ACC112 (cell line): ENCODE data around the gene SLC26A1.
"Not testable (repeated sequence)": the region's sequence is repeated elsewhere in the genome, so short reads cannot be mapped to it uniquely, and the experiment has no call there.

ENCODE experiments used
- H2AFZ ChIP-seq: fragments of 200-600 bp; sonication (generic); one replicate; pipeline ENCODE4 v1.6.0; 2017; ENCODE audit warnings: antibody characterized with exemption, low read length; ENCODE audit not compliant: unreplicated experiment
- H3K27ac ChIP-seq: fragments of 200-600 bp; sonication (generic); 2 replicates; pipeline ENCODE4 v1.5.1; 2014; ENCODE audit warnings: low read depth, mild to moderate bottlenecking, antibody characterized with exemption, low read length, moderate library complexity
- H3K27me3 ChIP-seq: fragments of 200-600 bp; sonication (generic); 2 replicates; pipeline ENCODE4 v1.6.1; 2014; ENCODE audit warnings: mild to moderate bottlenecking, antibody characterized with exemption, low read length, moderate library complexity, mixed read lengths; ENCODE audit not compliant: insufficient read depth
- H3K36me3 ChIP-seq: fragments of 200-600 bp; sonication (generic); 2 replicates; pipeline ENCODE4 v1.6.1; 2016; ENCODE audit warnings: mild to moderate bottlenecking, antibody characterized with exemption, low read length, moderate library complexity, mixed read lengths; ENCODE audit not compliant: insufficient read depth
- H3K4me1 ChIP-seq: fragments of 200-600 bp; sonication (generic); one replicate; pipeline ENCODE4 v1.6.1; 2016; ENCODE audit warnings: low read length, mixed read lengths; ENCODE audit not compliant: insufficient read depth, unreplicated experiment, control insufficient read depth
- H3K4me3 ChIP-seq: fragments of 200-600 bp; sonication (generic); 2 replicates; pipeline ENCODE4 v1.5.1; 2014; ENCODE audit warnings: mild to moderate bottlenecking, low read depth, low read length
- H3K79me2 ChIP-seq: fragments of 200-600 bp; sonication (generic); one replicate; pipeline ENCODE4 v1.6.0; 2016; ENCODE audit warnings: low read length; ENCODE audit not compliant: control insufficient read depth, unreplicated experiment, insufficient read depth

Gene SLC26A1

DNA sequence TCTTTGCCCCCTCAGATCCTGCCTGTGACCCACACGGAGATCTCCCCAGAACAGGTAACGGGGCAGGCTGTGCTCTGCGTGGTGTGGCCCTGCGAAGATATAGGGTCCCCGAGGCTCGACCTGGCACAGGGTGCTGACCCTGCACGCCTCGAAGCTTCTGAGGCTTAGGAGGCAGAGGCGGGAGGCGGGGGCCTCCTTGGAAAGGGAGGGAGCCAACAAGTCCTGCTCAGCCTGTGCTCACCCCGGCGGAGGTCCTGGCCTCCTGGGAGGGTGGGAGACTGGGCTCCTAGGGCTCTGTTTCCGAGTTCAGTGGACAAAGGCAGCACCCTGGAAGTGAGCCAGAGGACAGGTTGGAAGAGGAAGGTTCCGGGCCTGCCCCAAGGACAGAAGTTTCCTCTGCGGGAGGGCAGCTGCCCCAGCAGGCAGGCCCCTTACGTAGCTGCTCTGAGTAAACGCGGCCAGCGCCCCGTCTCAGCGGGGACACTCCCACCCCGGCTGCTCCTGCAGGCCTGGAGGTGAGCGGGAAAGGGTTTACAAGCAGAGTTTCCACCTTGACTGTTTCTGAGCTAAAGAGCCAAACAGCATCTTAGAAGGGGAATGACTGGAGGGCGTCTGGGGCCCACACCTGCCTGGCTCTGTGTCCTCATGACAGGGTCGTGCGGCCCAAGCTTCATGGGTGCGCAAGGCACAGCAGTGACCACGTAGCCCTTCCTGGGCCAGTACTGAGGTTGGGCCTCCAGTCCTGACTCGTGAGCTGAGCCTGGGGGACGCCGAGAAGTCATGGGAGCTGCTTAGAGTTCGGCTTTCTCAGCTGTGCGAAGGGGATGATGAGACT lies 44.9 kb downstream of the SLC26A1 start:
- Histone ChIP-seq H3K79me2 (no peaks in the 10 kb centered on the region), H3K27me3 (no peaks in the 10 kb centered on the region), H3K36me3 (no peaks in the 10 kb centered on the region), H3K27ac (no peak overlapping the region), H2AFZ (no peak overlapping the region), H3K4me1 (no peaks in the 10 kb centered on the region), H3K4me3 (no peak overlapping the region)

DNA sequence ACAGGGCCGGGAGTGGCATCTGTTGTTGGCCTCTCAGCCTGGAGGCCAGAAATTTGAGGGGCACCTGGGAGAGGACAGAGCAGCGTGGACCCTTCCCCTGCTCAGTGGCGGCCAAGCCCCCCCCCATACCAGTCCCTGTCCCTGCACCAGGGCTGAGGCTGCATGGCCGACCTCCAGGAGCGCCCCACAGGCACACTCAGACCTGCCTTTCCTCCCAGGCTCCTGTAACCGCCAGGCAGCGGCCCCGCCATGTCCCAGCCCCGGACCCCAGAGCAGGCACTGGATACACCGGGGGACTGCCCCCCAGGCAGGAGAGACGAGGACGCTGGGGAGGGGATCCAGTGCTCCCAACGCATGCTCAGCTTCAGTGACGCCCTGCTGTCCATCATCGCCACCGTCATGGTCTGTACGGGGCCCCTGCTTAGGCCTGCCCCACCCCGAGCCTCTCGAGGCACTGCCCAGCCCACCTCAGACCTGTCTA lies 45.7 kb downstream of the SLC26A1 start:
- Histone ChIP-seq H3K27me3 (no peaks in the 10 kb centered on the region), H3K4me3 (no peak overlapping the region), H3K79me2 (no peaks in the 10 kb centered on the region), H3K27ac (no peak overlapping the region), H3K36me3 (no peaks in the 10 kb centered on the region), H3K4me1 (no peaks in the 10 kb centered on the region), H2AFZ (no peak overlapping the region)

DNA sequence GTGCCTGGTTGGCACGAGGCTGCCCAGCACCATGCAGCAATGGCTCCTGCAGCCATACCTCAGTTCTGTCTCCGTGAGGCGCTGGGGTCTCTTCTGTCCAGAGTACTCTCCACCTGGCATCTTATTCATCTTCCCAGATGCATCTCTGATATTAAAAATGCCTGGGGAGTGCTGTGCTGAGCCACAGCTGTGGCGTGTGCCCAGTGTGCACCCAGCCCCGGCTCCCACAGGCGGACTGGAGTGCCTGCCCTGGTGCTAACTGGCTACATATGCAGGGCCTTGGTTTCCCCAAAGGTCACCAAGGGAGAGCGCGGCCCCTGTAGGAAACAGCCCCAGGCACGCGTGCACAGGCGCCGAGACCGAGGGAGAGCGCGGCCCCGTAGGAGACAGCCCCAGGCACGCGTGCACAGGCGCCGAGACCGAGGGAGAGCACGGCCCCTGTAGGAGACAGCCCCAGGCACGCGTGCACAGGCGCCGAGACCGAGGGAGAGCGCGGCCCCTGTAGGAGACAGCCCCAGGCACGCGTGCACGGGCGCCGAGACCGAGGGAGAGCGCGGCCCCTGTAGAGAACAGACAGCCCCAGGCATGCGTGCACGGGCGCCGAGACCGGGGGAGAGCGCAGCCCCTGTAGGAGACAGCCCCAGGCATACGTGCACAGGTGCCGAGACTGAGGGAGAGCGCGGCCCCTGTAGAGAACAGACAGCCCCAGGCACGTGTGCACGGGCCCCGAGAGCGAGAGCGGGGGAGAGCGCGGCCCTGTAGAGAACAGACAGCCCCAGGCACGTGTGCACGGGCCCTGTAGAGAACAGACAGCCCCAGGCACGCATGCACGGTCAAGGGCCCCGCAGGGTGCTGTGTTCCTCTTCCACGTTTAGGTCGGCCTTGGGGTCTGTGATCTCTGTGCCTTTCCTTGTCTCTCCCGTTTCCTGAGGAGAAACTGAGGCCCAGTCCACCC lies 46.4 kb downstream of the SLC26A1 start:
- H3K4me3 ChIP-seq = no peak overlapping the region
- no peaks in the 10 kb centered on the region for H3K79me2 ChIP-seq
- H2AFZ ChIP-seq = no peak overlapping the region
- H3K27ac ChIP-seq = no peak overlapping the region
- no peaks in the 10 kb centered on the region for H3K27me3 ChIP-seq
- no peaks in the 10 kb centered on the region for H3K36me3 ChIP-seq
- no peaks in the 10 kb centered on the region for H3K4me1 ChIP-seq

DNA sequence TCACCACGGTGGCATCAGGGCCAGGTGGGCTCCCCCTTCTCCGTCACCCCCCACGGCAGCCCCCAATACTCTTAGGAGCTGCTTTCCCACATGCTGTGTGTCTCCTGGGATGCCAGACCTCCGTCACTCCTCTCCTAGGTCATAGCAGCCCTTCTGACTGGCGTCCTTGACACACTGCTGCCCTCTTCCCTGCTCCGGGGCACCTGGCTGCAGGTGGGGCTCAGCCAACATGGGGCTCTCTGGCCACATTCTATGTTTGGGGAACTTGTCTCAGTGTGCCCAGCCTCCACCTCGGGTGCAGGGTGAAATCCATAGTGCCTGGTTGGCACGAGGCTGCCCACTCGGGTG lies 47.1 kb downstream of the SLC26A1 start:
- Histone ChIP-seq H3K27ac (no peak overlapping the region), H3K4me3 (no peak overlapping the region), H3K36me3 (no peaks in the 10 kb centered on the region), H2AFZ (no peak overlapping the region), H3K4me1 (no peaks in the 10 kb centered on the region), H3K79me2 (no peaks in the 10 kb centered on the region), H3K27me3 (no peaks in the 10 kb centered on the region)

DNA sequence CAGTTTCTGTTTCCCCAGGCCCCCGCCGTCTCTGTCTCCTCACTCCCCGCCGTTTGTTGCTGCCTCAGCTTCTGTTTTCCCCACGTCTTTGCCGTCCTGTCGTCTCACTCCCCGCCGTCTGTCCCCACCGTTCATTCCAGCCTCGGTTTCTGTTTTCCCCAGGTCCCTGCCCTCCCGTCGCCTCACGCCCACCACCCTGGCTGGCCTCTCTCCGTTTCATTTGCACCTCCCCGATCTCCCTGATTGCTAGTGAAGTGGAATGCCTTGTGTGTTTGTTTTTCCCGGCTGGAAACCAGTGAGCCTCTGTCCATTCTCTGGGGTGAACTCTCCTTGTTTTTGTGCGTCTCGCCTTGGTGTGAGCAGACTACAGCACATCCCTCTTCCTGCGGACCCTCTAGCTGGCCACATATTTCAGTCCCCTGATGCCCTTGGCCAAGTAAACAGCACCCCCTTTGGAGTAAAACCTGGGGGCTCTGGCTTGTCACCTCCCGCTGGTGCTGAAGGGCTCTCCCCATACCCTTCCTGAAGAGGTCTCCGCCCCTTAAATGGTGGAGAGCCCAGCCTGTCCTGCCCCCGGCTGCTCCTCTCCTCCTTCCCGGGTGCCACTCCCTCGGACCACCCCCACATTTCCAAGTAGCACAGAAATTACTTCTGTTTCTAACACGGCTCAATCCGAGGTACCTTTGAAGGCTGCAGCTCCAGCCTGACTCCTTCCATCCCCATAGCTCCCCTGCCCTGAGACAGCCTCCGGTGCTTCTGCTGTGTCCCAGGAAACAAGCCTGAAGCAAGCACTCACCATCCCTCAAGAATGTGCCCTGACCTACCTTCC lies 47.7 kb downstream of the SLC26A1 start:
- H2AFZ ChIP-seq = no peak overlapping the region
- H3K4me3 ChIP-seq = no peak overlapping the region
- no peak overlapping the region for H3K27ac ChIP-seq
- no peaks in the 10 kb centered on the region for H3K4me1 ChIP-seq
- H3K36me3 ChIP-seq = no peaks in the 10 kb centered on the region
- H3K79me2 ChIP-seq = no peaks in the 10 kb centered on the region
- no peaks in the 10 kb centered on the region for H3K27me3 ChIP-seq

- not testable (repeated sequence) for H3K27ac ChIP-seq, H3K79me2 ChIP-seq, H3K4me1 ChIP-seq
Observed at GRCh38 chr4:939508-939907, 53.7 kb downstream of the SLC26A1 start.

More at GRCh38 chr4:939508-939907, 53.7 kb downstream of the SLC26A1 start:
- H3K36me3 ChIP-seq, H2AFZ ChIP-seq, H3K4me3 ChIP-seq, H3K27me3 ChIP-seq: not testable (repeated sequence)
